ENCODE measurements around the gene TEAD3. TPM values are rescaled to one million over a fixed set of nuclear protein-coding genes. Genes with fewer than 3 reads are reported as not detected.

The TEAD3 gene
- total RNA-seq, 1 donor from 2014 or later, result 25.3 TPM

DNA sequence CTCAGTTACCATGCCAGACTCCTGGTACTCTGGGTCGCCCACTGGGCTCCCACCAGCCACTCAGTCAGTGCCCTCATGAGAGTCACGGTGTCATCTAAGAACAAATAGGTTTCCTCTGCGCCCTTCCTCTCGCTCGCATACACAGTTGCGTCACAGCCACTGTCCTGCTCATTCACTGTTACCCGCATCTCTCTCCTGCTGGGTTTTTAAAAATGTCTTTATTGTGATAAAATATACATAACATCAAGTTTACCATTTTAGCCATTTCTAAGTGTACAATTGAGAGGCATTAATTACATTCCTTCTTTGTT lies 4.0 kb downstream of the TEAD3 start:
- no peak for DNase-seq (ENCODE audit: low spot score)

DNA sequence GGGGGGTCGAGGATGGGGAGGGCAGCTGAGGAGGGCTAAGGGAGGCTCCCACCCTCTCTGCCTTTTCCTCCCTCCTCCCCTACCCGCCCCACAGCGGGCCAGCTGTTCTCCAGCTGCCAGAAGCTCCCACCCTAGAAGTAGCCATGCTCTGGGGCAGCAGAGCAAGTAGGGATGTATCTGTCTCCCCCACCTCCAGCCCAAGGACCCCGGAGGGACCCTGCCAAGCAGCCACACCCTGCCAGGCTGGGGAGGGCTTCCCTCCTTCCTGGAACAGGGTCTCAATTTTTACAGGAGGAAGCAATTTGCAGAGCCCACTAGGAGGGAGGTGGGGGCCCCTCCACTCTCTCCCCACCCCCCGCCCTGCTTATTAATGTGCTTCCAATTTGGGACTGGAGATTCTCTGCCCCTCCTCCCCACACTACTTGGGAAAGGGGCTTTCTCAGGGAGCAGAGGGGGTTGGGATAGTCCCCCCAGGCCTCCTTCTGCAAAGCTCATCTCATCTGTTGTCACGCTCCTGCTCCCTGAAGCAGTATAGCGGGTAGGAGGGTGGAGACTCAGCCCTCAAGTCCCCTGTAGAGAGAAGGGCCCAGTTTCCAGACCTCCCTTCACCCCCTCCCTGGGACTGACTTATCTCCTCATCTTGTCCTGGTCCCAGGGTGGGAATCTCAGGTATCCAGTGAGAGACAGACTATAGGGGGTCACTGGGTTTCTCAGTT lies 4.5 kb downstream of the TEAD3 start:
- no peak for DNase-seq (ENCODE audit: low spot score)

DNA sequence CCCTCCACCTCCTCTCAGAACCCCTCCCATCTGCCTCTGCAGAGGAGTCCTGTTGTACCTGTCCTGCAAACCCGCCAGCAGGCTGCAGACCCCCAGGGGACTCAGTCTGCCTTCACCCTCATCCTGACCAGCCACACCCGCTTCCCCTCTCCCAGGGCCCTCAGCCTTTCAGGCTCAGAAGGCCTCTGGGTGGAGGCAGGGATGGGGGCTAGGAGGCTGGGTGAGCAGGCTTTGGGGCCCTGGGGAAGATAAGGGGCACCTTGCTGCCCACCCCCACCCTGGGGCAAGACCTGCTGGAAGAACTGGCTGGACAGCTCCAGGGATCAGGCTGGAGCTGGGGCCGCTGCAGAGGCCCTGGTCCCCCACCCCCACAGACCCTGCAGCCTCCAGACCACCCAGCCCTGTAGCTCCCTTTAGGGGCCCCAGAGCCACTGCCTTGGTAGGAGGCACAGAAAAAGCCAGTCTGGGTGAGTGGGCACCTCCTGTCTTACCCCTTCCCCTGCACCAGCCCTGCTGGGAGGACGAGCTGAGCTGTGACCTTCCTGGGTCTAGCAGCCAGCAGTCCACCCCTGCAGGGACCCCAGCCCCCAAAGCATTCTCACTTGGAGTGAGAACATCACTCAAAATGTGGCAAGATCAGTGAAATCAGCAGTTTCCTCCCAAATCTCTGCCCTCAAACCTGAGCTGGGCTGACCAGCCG lies 5.2 kb downstream of the TEAD3 start:
- no peak for DNase-seq (ENCODE audit: low spot score)

DNA sequence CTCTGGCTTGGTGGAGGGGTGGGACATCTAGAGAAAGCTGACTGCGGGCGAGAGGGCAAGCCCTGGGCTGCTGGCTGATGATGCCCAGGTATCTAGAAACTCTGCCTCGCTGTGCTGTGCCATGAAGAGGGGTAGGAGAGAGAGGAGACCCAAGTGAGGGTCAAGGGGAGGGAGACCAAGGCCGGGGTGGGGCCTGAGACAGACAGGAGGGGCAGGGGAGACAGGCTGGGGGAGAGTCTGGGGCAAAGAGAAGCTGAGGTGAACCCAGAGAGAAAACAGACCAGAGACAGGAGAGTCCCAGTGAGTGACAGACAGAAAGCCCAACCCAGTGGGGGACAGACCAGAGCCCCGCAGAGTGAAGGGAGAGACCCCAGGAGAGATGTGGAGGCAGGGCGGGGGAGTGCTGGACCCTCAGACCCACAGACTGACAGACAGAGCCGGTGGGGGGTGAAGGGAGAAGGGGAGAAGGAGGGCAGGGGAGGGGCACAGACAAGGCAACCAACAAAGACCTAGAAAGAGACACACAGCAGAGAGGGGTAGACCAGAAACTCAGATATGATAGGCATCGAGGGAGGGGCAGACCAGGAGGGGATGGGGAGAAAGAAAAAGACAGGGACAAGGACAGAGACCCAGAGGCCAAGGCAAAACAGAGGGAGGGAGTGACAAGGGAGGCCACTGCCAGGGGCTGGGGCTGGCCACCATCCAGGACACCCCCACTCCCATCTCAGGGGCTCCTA lies 5.9 kb downstream of the TEAD3 start:
- DNase-seq (ENCODE audit: low spot score), result no peak

DNA sequence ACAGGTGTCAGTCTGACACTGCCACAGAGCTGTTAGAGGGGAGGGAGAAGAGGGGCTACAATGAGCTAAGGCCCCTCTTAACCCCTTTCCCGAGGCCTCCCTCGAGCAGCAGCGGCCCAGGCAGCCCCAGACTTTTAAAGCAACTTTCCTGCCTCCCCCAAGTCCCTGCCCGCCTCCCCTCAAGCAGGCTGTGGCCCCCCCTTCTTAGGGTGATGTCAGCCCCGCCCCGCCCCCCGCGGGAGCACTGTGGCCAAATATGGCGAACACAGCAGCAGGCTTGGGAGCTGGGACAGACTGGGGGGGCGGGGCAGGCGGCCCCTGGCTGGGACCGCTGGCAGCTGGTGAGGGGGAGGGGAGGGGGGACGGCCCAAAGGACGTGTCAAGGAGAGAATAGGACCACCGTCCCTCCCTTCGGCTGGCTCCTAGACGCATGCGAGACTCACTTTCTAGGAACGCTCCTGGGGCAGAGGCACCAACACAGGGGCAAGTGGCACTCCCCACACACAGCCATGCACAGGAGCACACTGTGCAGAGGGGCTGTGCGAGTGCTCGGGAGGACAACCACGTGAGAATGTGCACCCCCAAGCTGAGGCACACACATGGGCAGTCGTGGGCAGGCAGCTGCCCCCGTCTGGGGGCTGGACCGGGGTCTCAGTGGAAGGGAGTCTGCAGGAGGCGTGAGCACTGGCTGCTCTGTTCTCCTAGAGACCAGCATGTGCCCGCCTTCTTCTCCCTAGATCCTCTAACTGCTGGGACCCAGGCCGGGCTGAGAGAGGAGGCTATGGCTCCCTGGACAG lies 6.7 kb downstream of the TEAD3 start:
- no peak for DNase-seq (ENCODE audit: low spot score)

DNA sequence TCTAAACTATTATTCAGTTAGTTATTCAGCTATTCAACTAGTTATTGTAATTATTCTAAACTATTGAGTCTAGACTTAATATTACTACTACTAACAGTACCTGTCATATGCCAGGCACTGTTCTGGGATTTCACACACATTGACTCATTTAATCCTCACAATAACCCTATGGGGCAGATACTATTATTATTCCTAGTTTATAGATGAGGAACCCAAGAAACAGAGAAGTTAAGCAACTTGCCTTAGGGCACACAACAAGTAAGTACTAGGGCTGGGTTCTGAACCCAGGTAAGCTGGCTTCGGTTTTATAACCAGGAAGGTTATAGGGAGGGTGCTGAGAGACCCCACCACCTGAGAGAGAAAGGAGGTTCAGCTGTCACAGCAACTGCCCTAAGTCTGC lies 7.8 kb downstream of the TEAD3 start:
- no peak for DNase-seq (ENCODE audit: low spot score)

- DNase-seq (ENCODE audit: low spot score), result no peak
These were observed 8.4 kb downstream of the TEAD3 start for GRCh38 chr6:35488517-35488862.

GRCh38 chr6:35487658-35488516 lies 9.0 kb downstream of the TEAD3 start:
- no peak for DNase-seq (ENCODE audit: low spot score)

DNA sequence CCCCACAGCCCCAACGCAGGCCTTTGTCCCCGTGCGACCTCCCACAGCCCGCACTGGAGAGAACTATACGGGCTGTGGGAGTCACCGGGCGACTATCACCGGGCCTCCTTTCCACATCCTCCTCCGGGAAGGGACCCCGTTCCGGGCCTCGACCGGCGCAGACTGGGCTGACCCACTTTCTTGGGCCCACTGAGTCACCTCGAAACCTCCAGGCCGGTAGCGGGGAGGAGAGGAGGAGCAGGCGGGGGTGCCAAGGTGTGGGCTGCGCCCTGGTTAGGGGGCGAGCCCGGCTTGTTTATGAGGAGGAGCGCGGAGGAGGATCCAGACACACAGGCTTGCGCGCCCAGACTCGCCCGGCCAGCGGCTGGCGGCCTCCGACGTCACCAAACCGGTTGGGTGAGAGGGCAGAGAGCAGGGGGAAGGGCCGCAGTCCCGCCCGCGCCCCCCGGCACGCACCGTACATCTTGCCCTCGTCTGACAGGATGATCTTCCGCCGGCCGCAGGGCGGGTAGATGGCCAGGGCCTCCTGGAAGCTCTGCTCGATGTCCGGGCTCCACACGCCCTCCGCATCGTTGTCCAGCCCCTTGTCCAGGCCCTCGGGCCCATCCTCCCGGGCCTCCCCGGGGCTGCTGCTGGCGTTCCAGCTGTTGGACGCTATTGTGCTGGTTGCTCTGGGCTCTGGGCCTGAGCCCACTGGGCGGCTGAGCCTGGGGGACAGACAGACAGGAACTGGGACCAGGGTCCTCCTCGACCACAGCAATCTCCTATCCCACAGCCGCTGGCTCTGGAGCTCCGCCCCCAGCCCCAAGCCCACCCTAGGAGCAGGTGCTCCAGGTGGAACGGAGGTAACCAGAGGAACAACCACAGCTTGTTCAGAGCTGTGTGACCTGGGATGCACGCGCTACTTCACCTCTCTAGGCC lies 10.6 kb downstream of the TEAD3 start:
- no peak for DNase-seq (ENCODE audit: low spot score)

DNA sequence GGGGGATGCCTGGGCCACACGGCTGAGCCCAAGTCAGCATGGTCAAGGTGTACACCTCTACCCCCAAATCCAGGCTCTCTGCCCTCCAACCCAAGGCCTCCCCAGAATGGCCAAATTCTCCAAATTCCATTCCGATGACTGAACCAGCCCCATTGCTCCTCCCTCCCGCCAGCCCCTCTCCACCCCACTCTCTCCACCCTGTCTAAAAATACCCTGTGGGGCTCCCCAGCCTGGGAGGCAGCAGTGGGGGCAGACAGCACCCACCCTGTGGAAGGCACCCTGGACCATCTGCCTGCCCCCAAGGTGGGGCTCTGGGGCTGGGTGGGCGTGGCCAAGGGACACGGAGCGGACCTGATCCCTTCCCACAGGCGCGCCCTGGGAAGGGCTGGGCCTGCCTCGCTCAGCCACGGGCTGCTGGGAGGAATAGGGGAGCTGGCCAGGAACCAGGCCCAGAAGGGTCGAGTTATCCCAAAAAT lies 11.4 kb downstream of the TEAD3 start:
- no peak for DNase-seq (ENCODE audit: low spot score)

- no peak for DNase-seq (ENCODE audit: low spot score)
These were observed 11.9 kb downstream of the TEAD3 start for GRCh38 chr6:35484921-35485392.

- no peak for DNase-seq (ENCODE audit: low spot score)
These were observed 12.8 kb downstream of the TEAD3 start for GRCh38 chr6:35483893-35484645.

DNA sequence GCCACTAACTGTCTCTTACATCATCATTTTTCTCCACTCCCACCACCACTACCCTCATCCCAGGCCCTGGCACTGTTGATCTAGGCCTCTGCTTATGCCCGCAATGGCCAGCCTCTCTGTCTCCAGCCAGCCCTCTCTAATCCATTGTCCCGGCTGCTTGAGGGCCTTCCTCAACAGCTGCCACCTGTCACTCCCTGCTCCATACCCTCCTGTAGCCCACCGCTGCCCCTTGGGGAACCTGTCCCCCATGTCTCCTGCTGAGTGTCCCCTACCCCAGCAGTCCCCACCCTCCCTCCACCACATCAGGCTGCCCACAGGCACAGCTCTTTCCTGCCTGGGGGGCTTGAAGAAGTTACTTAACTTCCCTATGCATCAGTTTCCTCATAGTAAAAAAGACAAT lies 13.4 kb downstream of the TEAD3 start:
- DNase-seq (ENCODE audit: low spot score), result no peak

- DNase-seq (ENCODE audit: low spot score), result no peak
These were observed 13.8 kb downstream of the TEAD3 start for GRCh38 chr6:35483062-35483461.

DNA sequence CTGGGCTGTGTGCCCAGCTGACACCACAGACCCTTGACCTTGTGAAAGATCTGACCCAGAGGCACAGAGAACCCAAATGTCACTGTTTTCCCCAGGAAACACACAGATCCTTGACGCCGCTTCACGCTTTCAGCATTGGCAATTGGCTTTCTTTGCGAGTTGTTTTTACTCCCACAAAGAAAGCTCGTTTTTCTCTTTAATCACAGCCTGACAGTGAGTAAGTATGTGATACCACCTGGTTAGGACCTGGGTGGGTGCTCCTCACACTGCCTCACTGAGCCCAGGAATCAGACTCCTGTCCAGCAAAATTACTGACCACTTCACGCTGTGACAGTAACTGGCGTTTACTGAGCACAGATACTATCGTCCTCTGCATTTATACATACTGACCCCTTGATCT lies 15.7 kb downstream of the TEAD3 start:
- no peak for DNase-seq (ENCODE audit: low spot score)

DNA sequence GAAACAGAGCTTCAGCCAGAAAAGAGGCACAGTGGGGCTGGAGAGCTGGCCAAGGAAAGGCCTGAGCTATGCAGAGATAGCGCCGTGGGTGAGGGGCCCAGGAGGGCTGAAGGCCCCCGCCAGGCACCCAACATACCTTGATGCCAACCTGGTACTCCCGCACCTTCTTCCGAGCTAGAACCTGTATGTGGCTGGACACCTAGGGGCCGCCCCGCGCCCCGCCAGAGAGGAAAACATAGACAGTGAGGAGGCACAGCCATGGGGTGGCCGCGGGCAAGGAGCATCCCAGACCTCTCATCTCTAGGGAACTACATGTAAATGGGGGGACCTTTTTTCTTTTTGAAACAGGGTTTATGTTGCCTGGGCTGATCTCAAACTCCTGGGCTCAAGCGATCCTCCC lies 16.7 kb downstream of the TEAD3 start:
- DNase-seq (ENCODE audit: low spot score), result no peak

GRCh38 chr6:35478259-35478658 lies 18.6 kb downstream of the TEAD3 start:
- no peak for DNase-seq (ENCODE audit: low spot score)

DNA sequence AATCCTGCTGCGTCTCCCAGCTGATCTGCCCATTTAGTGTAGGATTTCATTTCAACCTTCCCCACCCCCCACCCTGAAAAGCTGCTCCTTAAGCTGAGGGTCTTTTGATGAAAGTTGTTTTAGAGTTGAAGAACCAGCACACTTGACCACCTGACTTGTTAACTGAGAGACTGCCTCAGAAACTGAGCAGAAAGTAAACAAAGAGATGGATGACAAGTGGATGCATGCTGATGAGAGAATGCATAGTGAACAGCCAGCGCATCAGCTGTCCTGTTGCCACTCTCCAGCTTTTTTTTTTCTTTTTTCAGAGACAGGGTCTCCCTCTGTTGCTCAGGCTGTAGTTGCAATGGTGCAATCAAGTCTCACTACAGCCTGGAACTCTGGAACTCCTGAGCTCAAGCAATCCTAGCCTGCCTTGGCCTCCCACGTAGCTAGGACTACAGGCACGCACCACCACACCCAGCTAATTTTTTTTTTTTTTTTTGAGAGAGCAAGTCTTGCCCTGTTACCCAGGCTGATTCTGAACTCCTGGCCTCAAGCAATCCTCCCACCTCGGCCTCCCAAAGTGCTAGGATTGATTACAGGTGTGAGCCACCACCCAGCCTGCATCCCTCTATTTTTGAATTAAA lies 19.2 kb downstream of the TEAD3 start:
- no peak for DNase-seq (ENCODE audit: low spot score)

All from mesenteric fat pad (tissue), 1 donor.